Activated effector memory CD4-positive, alpha-beta T cell treated with Interleukin-2 at 50 U/mL for 16 hours (primary cell): ENCODE results near the gene ANKRD16.
"Not testable (repeated sequence)": the region's sequence is repeated elsewhere in the genome, so short reads cannot be mapped to it uniquely, and the experiment has no call there.

Experiments
- DNase-seq: peaks from one replicate; pipeline ENCODE4 v3.0.0-alpha.2; 2020

ANKRD16 gene

DNA sequence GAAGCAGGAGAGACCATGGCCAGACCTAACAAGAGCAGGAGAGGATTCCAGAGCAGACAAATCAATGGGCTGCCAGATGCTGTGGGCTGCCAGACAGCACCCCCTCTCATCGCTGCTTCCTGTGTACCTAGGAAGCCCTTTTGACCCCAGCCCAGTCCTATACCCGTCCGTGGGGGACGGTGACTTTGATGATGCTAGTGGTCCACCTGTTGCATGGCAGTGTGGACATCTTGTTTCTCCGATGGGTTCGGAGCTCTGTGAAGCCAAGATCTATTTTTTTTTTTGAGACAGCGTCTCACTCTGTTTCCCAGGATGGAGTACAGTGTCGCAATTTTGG lies 58.3 kb downstream of the ANKRD16 start:
- no peak for DNase-seq

GRCh38 chr10:5830629-5831445 lies 58.9 kb downstream of the ANKRD16 start:
- DNase-seq, result no peak

DNA sequence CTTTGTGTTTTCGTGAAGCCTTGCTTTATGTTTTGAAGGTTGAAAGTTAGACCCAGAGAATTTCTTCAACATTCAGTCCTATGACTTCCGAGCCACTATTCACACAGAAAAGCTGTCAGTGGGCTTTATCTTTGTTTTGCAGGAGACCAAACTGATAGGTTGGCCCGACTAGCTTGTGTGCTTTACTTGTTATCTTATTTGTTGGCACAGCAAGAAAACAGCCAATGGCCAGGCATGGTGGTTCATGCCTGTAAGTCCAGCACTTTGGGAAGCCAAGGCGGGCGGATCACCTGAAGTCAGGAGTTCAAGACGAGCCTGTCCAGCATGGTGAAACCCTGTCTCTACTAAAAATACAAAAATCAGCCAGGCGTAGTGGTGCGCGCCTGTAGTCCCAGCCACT lies 60.4 kb downstream of the ANKRD16 start:
- DNase-seq, result no peak

DNA sequence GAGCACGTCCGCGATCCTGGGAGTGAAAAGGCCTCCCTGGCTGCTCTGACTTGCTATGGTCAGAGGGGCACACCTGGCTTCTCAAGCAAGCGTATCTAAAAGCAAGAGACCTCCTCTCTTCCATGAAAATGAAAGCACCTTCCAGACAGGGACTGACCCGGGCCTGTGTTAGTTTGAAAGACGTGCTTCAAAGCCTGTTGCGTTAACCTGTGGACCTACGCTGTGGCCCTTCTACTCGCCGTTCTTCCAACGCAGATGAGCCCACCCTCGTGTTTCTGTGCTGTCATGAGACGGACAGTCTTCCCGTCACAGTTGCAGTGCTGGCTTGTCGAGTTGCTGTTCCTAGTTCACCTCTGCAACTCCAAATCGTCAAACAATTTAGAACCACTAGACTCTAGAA lies 61.0 kb downstream of the ANKRD16 start:
- DNase-seq, result no peak

- no peak for DNase-seq
Observed at GRCh38 chr10:5827841-5828240, 61.9 kb downstream of the ANKRD16 start.

DNA sequence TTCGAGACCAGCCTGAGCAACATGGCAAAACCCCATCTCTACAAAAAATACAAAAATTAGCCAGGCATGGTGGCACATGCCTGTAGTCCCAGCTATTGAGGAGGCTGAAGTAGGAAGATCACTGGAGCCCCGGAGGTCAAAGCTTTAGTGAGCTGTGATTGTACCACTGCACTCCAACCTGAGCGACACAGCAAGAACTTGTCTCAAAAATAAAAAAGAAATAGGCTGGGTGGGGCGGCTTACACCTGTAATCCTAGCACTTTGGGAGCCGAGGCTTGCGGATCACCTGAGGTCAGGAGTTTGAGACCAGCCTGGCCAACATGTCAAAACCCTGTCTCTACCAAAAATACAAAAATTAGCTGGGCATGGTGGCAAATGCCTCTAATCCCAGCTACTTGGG lies 63.2 kb downstream of the ANKRD16 start:
- not testable (repeated sequence) for DNase-seq

DNA sequence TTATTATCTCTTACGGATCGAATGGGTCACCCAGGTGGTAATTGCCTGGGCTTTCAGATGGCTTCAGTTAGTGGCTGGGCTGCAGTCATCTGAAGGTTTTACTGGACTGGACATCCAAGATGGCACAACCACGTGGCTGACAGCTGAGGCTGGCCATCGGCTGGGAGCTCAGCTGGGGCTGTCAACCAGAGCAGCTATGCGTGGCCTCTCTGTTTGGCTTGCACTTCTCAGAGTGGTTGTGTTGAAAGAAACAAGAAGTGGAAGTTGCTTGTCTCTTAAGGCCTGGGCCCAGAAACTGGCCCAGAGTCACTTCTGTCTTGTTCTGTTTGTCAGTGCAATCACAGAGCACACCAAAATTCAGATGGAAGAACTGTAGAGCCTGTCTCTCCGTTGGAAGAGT lies 70.8 kb downstream of the ANKRD16 start:
- DNase-seq, result no peak

GRCh38 chr10:5818048-5818331 lies 71.7 kb downstream of the ANKRD16 start:
- DNase-seq, result no peak

- no peak for DNase-seq
Observed at GRCh38 chr10:5817322-5818047, 72.2 kb downstream of the ANKRD16 start.

- no peak for DNase-seq
Observed at GRCh38 chr10:5816170-5816569, 73.5 kb downstream of the ANKRD16 start.

- no peak for DNase-seq
Observed at GRCh38 chr10:5814110-5815107, 75.3 kb downstream of the ANKRD16 start.

- peak; percentile 96 for DNase-seq
Observed at GRCh38 chr10:5813341-5814109, 76.2 kb downstream of the ANKRD16 start, which contains the start of gene GDI2. GDI2 (minus strand) TSS chr10:5813434; CDS start chr10:5813258, 176 bp downstream.

DNA sequence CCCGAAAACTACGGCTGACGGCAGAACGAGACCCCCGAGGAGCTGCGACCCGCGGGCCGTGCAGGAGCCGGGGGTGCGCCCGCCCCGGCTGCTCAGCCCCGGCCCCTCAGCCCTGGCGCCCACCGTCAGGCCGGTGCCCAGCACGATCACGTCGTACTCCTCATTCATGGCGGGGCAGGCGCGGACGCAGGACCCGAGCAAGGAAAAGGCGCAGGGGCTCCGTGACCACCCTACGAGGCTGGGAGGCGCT lies 76.7 kb downstream of the ANKRD16 start:
- no peak for DNase-seq

- DNase-seq, result peak; percentile 33
Observed at GRCh38 chr10:5812283-5813090, 77.2 kb downstream of the ANKRD16 start.
